ENCODE results near the gene TNRC6A.
"Not testable (repeated sequence)": the region's sequence is repeated elsewhere in the genome, so short reads cannot be mapped to it uniquely, and the experiment has no call there.

The TNRC6A gene

GRCh38 chr16:24729243-24729950 lies at the start of gene TNRC6A:
TNRC6A (plus strand) TSS chr16:24729651; CDS start chr16:24729842, 191 bp downstream.
- DNase-seq (ENCODE audit: low read depth in 2 of 2) = peak; percentile 46 to 74

DNA sequence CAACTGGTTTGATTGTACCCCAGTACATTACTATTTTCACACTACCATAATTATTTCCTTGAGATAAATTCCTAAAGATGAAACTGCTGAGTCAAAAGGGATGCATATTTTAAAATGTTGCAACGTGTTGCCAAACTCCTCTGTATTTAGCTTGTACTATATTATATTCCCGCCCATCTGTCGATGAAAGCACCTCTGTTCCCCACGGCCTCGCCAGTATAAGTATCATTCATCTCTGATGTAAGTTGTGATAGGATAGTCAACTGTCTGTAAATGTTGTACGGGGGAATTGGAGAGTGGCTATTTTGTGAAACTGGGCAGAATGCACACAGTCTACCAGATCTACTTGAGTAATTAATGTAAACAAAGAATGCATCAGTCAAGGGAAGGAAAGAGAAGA lies 47.7 kb upstream of the TNRC6A start:
- DNase-seq (ENCODE audit: low read depth in 2 of 2) = no peak

DNA sequence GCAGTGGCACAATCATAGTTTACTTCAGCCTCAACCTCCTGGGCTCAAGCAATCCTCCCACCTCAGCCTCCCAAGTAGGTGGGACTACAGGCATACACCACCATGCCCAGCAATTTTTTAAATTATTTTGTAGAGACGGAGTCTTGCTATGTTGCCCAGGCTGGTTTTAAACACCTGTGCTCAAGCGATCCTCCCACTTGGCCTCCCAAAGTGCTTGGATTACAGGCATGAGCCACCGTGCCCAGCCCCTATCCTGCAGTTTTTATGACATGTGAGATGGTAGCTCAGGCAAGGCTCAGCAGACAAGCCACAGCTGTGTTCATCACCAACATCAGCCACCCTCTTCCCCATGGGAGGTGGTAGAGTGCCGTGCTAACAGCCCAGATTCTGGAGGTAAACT lies 46.2 kb upstream of the TNRC6A start:
- DNase-seq (ENCODE audit: low read depth in 2 of 2) = no peak

DNA sequence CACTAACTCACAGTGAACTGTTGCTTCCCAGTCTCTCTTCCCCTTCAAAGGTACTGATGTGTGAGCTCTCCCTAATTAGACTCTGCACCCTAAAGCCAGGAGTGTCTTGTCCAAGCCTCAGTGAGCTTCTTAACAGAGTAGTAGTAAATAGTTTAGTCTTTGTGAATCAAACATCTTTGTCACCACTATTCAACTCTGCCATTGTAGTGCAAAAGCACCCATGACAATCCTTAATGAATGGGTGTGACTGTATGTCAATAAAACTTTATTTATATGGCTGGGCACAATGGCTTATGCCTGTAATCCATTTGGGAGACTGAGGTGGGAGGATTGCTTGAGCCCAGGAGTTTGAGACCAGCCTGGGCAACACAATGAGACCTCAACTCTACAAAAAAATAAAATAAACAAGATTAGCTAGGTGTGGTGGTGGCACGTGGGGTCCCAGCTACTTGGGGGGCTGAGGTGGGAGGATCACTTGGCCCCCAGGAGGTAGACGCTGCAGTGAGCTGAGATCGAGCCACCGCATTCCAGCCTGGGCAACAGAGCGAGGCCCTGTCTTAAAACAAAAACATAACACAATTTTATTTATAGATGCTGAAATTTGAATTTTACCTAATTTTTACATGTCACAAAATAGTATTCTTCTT lies 45.5 kb upstream of the TNRC6A start:
- DNase-seq (ENCODE audit: low read depth in 2 of 2) = no peak

DNA sequence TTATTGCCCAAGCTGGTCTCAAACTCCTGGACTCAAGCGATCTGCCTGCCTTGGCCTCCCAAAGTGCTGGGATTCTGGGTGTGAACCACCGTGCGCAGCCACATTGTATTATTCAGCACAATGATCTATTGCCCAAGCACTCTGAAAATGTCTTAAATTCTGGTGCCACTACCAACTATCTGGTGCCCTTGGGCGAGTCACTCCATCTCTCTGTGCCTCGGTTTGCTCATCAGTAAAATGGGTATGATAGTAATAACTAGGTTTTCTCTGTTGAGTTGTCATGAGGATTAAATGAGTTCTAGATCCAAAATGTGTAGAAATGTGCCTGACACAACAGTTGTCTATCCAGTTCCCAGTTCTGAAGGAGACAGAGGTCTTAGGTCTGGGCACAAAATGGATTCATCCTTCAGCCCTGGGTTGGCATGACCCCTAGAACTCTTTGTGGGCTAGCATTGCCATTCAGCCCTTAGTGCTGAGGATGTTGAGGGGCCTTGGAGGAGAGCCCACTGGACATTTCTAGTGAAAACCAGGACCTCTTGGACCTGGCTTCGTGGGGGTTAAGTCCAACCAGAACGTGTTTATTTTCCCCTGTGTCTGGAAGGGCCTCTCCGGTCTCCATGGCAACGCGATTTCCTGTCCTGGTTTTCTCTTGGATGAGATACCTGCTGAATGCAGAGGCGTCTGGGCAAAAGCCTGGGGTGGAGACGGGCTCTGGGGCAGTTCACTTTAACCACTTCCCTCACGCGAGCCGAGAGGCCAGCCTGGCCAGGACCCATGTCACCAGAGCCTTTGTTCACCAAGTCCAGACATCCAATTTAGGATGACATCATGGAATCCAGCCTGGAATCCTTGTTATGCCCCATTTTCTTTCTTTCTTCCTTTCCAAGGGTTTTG lies 43.7 kb upstream of the TNRC6A start:
- DNase-seq (ENCODE audit: low read depth in 2 of 2) = no peak

DNA sequence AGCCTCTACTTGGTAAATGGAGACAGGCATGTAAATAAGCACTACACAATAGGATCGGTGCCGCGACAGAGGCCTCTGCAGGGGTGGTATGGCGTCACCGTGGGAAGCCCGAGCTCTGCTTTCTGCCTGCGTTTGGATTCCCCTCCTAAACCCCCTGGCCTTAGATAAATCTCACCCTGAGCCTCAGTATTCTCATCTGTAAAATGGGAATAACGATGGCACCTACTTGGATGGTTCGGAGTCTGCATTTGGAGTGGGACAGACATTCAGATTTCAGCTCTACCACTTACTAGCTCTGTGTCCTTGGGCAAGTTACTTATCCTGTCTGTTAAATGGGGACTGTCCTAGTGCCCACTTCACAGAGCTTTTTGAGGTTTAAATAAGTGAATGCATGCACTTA lies 42.8 kb upstream of the TNRC6A start:
- no peak for DNase-seq (ENCODE audit: low read depth in 2 of 2)

DNA sequence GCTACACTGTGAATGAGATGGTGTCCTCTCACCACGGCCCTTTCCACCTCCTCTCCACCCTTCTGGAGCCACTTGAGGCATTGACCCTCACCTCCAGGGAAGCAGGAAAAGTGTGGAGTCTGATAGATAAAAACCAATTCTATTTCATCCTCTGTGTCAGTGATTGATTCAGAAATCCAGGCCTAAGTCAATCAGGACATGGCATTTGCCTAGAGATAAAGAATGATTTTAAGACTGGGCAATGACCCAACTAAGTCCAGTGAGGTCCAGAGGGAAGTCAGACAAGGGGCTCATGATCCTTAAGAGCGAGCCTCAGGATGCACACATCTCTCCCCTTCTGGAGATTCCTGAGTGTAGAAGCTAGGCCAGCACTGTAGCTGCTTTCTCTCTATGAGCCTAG lies 41.1 kb upstream of the TNRC6A start:
- no peak for DNase-seq (ENCODE audit: low read depth in 2 of 2)

DNA sequence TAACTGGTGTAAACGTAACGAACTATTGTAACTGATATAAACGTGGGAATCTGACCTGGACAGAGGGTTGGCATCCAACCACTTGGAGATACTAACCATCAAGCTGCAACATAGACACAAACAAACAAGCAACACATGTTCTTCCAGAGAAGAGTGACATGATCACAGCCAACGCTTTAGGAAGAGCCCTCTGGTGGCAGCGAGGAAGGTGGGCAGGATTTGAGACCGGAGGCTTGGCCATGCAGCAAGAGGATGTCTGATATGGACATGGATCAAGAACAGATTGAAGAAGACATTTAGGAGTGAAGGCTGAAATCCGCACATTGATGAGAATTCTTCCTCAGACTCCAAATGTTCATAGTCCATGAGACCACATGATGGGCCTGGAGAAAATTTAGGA lies 40.3 kb upstream of the TNRC6A start:
- no peak for DNase-seq (ENCODE audit: low read depth in 2 of 2)

DNA sequence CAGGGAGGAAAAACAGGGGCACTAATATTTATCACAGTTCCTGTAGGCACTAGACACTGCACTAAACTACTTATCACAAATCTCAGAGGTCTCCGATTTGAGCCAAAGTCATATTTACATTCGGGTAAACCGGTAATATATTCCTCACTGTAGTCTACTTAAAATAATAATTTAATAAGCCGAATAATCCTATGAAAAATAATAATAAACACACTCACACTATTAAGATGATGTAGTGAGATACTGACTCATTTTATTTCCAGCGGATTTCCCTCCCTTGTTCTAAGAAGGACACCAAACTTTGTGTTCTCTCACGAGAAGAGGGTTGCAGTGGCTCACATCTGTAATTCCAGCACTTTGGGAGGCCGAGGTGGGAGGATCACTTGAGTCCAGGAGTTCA lies 36.6 kb upstream of the TNRC6A start:
- DNase-seq (ENCODE audit: low read depth in 2 of 2) = no peak

- DNase-seq (ENCODE audit: low read depth in 2 of 2) = no peak
Measured at GRCh38 chr16:24694931-24695330, 34.5 kb upstream of the TNRC6A start.

GRCh38 chr16:24696699-24697098 lies 32.8 kb upstream of the TNRC6A start:
- DNase-seq (ENCODE audit: low read depth in 2 of 2) = no peak

DNA sequence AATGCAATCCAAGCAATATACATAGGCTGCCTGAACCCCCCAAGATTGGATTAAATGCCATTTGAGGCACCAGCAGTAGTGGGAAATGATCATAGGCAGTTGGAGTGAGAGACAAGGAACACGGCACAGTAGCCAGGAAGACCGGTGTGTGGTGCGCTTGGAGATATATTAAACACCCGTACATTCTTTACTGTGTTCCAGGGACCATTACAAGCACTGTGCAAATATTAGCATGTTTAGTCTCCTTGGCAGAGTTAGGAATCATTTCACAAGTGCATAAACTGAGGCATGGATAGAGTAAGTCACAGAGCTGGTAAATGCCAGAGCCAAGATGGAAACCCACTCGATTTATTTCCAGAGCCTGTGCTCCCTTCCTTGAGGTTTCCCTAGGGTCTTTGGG lies 31.1 kb upstream of the TNRC6A start:
- no peak for DNase-seq (ENCODE audit: low read depth in 2 of 2)

DNA sequence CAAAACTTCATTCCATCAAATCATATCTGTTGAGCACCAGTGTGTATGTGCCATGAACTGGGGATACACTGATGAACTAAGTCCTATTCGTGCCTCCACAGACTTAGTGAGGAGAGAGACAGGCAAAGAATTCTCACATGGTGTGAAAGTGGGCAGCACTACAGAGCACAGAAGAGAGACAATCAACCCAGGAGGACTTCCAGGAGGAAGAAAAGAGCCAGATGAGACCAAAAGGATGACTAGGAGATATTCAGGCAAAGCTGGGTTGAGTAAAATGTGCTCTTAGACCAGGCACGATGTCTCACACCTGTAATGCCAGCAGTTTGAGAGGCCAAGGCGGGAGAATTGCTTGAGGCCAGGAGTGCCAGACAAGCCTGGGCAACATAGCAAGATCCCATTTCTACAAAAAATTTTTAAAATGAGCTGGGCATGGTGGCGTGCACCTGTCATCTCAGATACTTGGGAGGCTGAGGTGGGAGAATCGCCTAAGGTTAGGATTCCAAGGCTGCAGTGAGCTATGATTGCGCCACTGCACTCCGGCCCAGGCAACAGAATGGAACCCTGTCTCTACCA lies 30.2 kb upstream of the TNRC6A start:
- DNase-seq (ENCODE audit: low read depth in 2 of 2) = no peak

DNA sequence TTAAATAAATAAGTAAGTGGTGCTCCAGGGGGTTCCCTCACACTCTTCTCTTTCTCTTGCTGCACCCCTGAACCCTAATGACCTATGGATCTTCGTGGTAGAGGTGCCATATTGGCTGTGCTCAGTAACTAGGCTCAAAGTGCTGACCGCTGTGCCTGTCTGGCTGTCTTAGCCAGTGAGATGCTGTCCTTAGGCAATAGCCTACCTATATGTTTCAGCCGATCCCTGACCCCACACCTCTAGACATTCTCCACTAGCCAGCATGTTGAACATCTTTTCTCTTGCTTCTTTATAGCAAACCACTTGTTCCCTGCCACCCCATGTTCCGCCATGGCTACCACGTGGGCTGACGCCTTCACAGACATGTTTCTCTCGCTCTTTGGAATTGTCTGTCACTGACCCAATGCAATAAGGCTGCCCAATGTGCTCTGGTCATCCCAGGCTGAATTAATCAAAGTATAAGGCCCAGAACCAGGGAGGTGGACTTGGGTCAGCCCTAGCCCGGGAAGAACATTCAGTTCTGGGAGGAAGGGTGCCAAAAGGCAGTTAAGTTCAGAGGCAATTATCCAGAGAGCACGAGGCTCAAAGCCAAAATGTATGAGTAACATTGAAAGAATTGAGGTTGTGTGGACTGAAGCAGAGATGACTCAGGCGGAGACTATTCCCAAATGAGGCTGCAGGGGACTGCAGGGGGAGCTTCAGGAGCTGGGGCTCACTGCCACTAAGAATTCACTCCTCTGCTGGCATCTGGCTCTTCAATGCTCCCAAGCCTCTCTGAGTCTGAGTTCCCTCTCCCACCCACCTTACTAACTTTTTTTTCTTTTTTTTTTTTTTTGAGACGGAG lies 28.7 kb upstream of the TNRC6A start:
- DNase-seq (ENCODE audit: low read depth in 2 of 2) = no peak

- DNase-seq (ENCODE audit: low read depth in 2 of 2) = no peak
Measured at GRCh38 chr16:24701521-24701951, 27.9 kb upstream of the TNRC6A start.

GRCh38 chr16:24707760-24708159 lies 21.7 kb upstream of the TNRC6A start:
- not testable (repeated sequence) for DNase-seq (ENCODE audit: low read depth in 2 of 2)

DNA sequence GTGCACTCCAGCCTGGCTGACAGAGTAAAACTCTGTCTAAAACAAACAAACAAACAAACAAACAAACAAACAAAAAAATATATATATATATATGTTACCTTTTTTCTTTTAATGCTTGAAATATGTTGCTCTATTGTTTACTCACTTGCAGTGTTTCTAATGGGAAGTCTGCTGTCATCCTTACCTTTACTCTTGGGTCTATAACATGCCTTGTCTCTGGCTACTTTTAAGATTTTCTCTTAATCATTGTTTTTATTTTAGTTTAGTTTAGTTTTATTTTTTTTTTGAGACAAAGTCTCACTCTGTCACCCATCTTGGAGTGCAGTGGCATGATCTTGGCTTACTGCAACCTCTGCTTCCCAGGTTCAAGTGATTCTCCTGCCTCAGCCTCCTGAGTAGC lies 16.1 kb upstream of the TNRC6A start:
- DNase-seq (ENCODE audit: low read depth in 2 of 2) = no peak

- DNase-seq (ENCODE audit: low read depth in 2 of 2) = no peak
Measured at GRCh38 chr16:24717411-24717810, 12.0 kb upstream of the TNRC6A start.

DNA sequence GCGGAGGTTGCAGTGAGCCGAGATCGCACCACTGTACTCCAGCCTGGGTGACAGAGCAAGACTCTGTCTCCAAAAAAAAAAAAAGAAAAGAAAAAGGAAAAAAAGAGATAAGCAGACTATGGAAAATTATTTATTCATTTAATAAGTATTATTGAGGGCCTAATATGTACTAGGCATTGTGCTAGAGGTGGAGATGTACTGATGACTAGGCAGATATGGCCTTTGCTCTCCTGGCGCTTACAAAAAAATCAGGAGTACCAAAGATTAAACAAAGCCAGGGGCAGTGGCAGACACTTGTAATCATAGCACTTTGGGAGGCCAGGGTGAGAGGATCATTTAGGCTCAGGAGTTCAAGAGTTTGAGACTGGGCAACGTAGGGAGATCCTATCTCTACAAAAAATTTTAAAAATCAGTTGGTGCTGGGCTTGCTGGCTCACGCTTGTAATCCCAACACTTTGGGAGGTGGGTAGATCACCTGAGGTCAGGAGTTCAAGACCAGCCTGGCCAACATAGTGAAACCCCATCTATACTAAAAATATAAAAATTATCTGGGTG lies 10.4 kb upstream of the TNRC6A start:
- DNase-seq (ENCODE audit: low read depth in 2 of 2) = no peak

DNA sequence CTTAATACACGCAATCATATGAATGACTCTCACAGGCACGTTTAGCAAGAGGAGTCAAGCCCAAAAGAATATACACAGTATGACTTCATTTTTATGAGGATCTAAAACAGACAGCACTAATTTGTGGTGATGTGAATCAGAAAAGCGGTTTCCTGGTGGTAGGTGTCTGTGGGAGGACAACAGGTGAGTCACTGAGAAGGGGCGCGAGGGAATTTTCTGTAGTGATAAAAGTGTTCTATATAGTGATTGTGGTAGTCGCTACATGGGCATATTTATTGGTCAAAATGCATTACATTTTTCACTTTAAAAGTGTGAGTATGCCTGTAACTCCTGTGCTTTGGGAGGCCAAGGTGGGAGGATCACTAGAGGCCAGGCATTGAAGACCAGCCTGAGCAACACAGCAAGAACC lies 7.6 kb upstream of the TNRC6A start:
- DNase-seq (ENCODE audit: low read depth in 2 of 2) = peak; percentile 8 to 38

GRCh38 chr16:24723663-24724062 lies 5.8 kb upstream of the TNRC6A start:
- DNase-seq (ENCODE audit: low read depth in 2 of 2) = no peak
